KMS-11 (cell line): ENCODE results near the gene R3HCC1L.
A peak's percentile ranks its signal among the peaks of the same experiment; 100 is the strongest.

Experiments used
- H2AFZ ChIP-seq: fragments of 200-600 bp; sonication (generic); 2 replicates; pipeline ENCODE4 v1.6.1; 2016; ENCODE audit warnings: antibody characterized with exemption, mixed run types, low read depth
- H3K27ac ChIP-seq: fragments of 200-600 bp; sonication (generic); 2 replicates; pipeline ENCODE4 v1.6.1; 2016; ENCODE audit warnings: mild to moderate bottlenecking, mixed run types
- H3K27me3 ChIP-seq: fragments of 200-600 bp; sonication (generic); 2 replicates; pipeline ENCODE4 v1.6.1; 2017; ENCODE audit warnings: mild to moderate bottlenecking, low read depth, mixed run types, moderate library complexity; ENCODE audit not compliant: insufficient read depth
- H3K36me3 ChIP-seq: fragments of 200-600 bp; sonication (generic); 2 replicates; pipeline ENCODE4 v1.6.1; 2017; ENCODE audit warnings: mild to moderate bottlenecking, mixed run types; ENCODE audit not compliant: insufficient read depth
- H3K4me1 ChIP-seq: fragments of 200-600 bp; sonication (generic); 2 replicates; pipeline ENCODE4 v1.6.1; 2016; ENCODE audit warnings: mild to moderate bottlenecking, low read depth, mixed run types; ENCODE audit not compliant: poor library complexity, severe bottlenecking
- H3K4me2 ChIP-seq: fragments of 200-600 bp; sonication (generic); 2 replicates; pipeline ENCODE4 v1.7.0; 2016; ENCODE audit warnings: mild to moderate bottlenecking, mixed run types
- H3K4me3 ChIP-seq: fragments of 200-600 bp; sonication (generic); IDR thresholded peaks from 2 replicates; pipeline ENCODE4 v1.6.1; 2017; ENCODE audit warnings: low read depth, low read length, mixed read lengths; ENCODE audit not compliant: insufficient read depth
- H3K79me2 ChIP-seq: fragments of 200-600 bp; sonication (generic); 2 replicates; pipeline ENCODE4 v1.6.1; 2016; ENCODE audit warnings: low read depth, mixed run types; ENCODE audit not compliant: insufficient read depth
- H3K9ac ChIP-seq: fragments of 200-600 bp; sonication (generic); 2 replicates; pipeline ENCODE4 v1.6.1; 2016; ENCODE audit warnings: mild to moderate bottlenecking, mixed run types
- H4K20me1 ChIP-seq: fragments of 200-600 bp; sonication (generic); 2 replicates; pipeline ENCODE4 v1.6.1; 2016; ENCODE audit warnings: mild to moderate bottlenecking, mixed run types; ENCODE audit not compliant: insufficient read depth
- CTCF ChIP-seq: fragments of 200-600 bp; sonication (generic); conservative IDR thresholded peaks from 2 replicates; pipeline ENCODE4 v1.6.1; 2017; ENCODE audit warnings: low read depth, mild to moderate bottlenecking, antibody characterized with exemption, low read length, moderate library complexity, mixed read lengths

The R3HCC1L gene

DNA sequence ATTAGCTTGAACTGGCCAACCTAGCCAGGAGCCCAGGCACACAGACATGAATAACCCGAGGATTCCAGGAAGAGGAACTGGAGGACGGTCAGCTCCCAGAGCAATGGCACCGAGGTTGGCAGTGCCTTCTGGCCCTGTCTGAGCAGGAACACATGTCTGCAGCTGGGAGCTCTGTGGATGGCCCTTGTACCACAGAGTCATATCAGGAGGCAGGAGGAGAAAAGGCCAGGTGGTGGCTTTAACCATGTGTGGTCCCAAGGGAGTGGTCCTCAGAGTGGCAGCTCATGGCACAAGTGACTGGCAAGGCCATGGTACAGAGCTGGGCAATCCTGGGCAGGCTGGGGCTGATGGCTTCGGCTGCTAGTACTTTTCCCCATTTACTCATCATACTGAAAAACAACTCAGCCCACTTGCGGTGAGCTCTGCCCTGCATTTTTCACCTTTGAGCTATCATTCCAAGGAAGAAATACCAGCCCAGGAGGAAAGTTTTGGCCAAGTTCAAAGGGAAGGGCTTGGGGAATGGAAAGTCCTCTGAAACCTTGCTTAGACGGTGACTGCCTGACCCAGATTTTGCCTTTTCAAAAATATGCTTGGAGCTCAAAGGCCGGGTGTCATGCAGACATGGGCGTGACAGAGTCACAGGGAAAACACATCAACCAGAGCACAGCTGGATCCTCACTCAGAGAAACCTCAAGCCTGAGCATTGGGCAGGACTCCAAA lies 159.3 kb downstream of the R3HCC1L start:
- no peak for TF ChIP-seq CTCF
- Histone ChIP-seq H3K9ac (no peak overlapping the region), H3K79me2 (no peaks in the 10 kb centered on the region), H3K36me3 (no peaks in the 10 kb centered on the region), H3K4me1 (peaks cover 27% of the 10 kb centered on the region), H3K27me3 (no peaks in the 10 kb centered on the region), H3K4me3 (no peak overlapping the region), H4K20me1 (no peaks in the 10 kb centered on the region), H3K27ac (no peak overlapping the region), H2AFZ (no peak overlapping the region), H3K4me2 (0 out of 2 replicates have a peak overlapping the region, but pooled peaks have one; percentile 10)

DNA sequence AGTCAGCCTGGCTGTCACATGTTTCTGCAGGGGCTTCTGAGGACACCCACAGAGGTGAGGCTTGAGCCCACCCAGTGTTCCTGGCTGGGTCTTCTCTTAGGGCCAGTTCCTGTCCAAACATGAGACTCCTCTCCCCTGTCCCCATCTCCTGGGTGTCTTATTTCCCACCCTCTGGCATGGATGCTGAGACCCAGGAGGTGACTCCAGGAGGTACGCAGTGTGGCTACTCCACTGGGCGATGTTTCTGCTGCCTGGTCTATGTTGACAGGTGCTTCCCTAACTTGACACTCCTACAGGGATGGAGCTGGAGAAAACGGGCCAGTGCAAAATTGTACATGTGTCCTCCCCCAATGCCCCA lies 159.8 kb downstream of the R3HCC1L start:
- H2AFZ ChIP-seq: no peak overlapping the region
- no peak overlapping the region for H3K27ac ChIP-seq
- H3K36me3 ChIP-seq: no peaks in the 10 kb centered on the region
- H3K27me3 ChIP-seq: no peaks in the 10 kb centered on the region
- no peaks in the 10 kb centered on the region for H3K79me2 ChIP-seq
- H3K9ac ChIP-seq: no peak overlapping the region
- H3K4me2 ChIP-seq: no peak overlapping the region
- no peak overlapping the region for H3K4me3 ChIP-seq
- no peak for TF ChIP-seq CTCF
- H4K20me1 ChIP-seq: no peaks in the 10 kb centered on the region
- H3K4me1 ChIP-seq: peaks cover 27% of the 10 kb centered on the region
